Astrocyte of the cerebellum (primary cell): ENCODE measurements around the gene PRPF40B.

Source experiments
- DNase-seq: peaks from one replicate; pipeline ENCODE4 v3.0.0-alpha.2; 2011; ENCODE audit warnings: low read depth
- H3K4me3 ChIP-seq: 2 replicates; pipeline ENCODE4 v1.5.1; 2011; ENCODE audit warnings: mild to moderate bottlenecking, low read depth, low read length, moderate library complexity
- CTCF ChIP-seq: IDR thresholded peaks from 2 replicates; pipeline ENCODE4 v1.5.1; 2012; ENCODE audit warnings: low read length, low read depth, moderate library complexity, mild to moderate bottlenecking; ENCODE audit errors: missing control alignments
- in situ Hi-C: cut with HindIII; loops from 2 replicates; pipeline ENCODE4 v1.10.0; 2017; ENCODE audit warnings: low sequenced_read_pairs

The PRPF40B gene

GRCh38 chr12:49631336-49631907 lies 8.1 kb downstream of the PRPF40B start:
- in situ Hi-C loops: no loop called here
- no peak for DNase-seq
- no peak overlapping the region for H3K4me3 ChIP-seq
- TF ChIP-seq CTCF: no peak

GRCh38 chr12:49632401-49632800 lies 9.0 kb downstream of the PRPF40B start:
- no peak for DNase-seq
- no peak for TF ChIP-seq CTCF
- in situ Hi-C loops: no loop called here
- H3K4me3 ChIP-seq: no peak overlapping the region

GRCh38 chr12:49632986-49633702 lies 9.8 kb downstream of the PRPF40B start:
- in situ Hi-C loops: no loop called here
- no peak overlapping the region for H3K4me3 ChIP-seq
- no peak for TF ChIP-seq CTCF
- no peak for DNase-seq

GRCh38 chr12:49633703-49634345 lies 10.5 kb downstream of the PRPF40B start:
- in situ Hi-C loops: no loop called here
- DNase-seq: no peak
- TF ChIP-seq CTCF: no peak
- no peak overlapping the region for H3K4me3 ChIP-seq

GRCh38 chr12:49635036-49635435 lies 11.7 kb downstream of the PRPF40B start:
- DNase-seq: no peak
- TF ChIP-seq CTCF: no peak
- no peak overlapping the region for H3K4me3 ChIP-seq
- in situ Hi-C loops: no loop called here

- in situ Hi-C loops: no loop called here
- no peak overlapping the region for H3K4me3 ChIP-seq
- DNase-seq: no peak
- no peak for TF ChIP-seq CTCF
These were observed 12.3 kb downstream of the PRPF40B start for GRCh38 chr12:49635656-49636055.
